NCI-H2196 (cell line): ENCODE measurements around the gene CMTM8.
"Not testable (repeated sequence)": the region's sequence is repeated elsewhere in the genome, so short reads cannot be mapped to it uniquely, and the experiment has no call there.

Source experiments
- DNase-seq: peaks from one replicate; lab custom pipeline; 2025; ENCODE audit not compliant: unreplicated experiment; lab: John Stamatoyannopoulos, UW

CMTM8 gene

DNA sequence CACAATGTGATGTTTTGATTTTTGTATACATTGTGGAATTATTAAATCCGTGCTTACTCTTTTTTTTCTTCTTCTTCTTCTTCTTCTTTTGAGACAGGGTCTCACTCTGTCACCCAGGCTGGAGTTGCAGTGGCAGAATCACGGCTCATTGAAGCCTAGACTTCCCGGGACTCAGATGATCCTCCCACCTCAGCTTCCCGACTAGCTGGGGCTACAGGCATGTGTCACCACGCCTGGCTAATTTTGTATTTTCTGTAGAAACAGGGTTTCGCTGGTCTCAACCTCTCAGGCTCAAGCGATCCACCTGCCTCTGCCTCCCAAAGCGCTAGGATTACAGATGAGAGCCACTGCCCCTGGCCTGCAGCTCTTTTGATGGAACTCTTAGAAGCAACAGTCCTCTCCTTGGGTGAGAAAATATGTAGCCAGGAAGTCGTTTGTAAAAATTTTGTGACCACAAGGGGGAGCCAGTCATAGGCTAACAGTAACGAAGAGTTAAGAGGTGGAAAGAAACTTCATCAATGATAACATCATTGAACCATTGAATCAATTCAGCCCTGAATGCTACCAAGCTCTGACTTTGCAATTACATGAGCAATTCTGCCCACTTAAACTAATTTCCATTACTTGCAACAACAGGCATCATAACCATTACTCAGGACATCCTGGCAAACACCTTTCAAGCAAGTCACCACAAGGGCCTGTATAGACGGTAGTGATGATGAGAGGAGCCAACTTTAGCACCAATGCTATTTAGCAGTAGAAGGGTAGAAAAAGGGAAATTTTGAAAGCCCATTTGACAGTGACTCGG, 136.5 kb downstream of the CMTM8 start:
- no peak for DNase-seq

DNA sequence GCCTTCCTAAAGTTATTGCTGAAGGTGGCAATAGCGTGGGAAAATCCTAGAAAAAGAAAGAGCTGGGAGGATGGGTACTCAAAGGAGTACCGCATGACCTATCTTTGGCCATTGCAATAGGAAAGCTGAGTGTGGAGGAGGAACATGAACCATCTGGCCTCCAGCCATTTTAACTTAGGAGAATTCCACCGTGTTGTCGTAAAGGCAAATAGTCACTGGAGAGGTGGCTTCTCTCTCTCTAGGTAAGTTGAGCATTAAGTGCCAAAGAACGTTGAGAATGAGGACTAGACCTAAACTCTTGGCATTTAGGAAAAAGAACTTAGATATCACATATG, 137.1 kb downstream of the CMTM8 start:
- no peak for DNase-seq

DNA sequence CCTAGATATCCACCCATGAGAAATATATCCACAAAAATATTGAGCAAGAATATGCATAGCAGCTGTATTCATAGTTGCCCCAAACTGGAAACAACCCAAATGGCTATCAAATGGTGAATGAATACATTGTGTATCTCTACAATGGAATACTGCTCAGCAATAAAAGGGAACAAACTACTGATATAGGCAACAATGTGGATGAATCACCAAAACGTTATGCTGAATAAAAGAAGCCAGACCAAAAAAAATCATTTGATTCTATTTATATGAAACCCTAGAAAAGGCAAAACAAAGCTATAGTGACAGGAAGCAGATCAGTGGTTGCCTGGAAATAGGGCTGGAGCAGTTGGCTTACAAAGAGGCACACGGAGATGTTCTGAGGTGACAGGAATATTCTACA, 137.6 kb downstream of the CMTM8 start:
- no peak for DNase-seq

DNA sequence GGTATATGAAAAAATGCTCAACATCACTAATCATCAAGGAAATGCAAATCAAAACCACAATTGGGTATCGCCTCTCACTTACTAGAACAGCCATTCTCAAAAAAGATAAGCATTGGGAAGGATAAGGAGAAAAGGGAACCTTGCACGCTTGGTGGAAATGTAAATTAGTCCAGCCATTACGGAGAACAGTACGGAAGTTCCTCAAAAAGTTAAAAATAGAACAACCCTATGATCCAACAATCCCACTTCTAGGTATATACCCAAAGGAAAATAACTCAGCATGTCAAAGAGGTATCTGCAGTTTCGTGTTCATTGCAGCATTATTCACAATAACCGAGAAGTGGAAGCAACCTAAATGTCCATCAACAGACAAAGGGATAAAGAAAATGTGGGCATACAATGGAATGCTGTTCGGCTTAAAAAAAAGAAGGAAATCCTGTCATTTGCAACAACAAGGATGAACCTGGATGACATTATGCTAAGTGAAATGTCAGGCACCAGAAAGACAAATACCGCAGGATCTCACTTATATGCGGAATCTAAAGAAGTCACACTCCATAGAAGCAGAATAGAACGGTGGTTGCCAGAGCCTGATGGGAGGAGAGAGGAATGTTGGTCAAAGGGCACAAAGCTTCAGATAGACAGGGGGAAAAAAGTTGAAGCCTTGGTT, 141.5 kb downstream of the CMTM8 start:
- DNase-seq = no peak

DNA sequence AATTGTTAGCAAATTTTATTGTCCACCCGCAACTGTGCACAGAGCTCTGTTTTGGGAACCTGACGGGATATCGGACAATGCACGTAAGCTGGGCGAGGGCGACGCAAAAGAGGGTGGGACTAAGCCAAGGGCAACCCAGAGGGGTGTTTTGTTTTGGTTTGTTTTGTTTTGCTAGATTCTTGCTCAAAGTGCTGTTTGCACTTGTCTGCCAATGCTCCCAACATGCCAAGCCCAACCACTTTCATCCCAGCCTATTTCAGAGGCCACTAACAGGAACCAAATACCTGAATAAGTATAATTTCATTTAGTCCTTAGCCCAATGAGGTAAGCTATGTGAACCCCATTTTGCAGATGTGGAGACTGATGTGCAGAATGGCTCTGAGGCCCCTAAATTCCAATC, 143.4 kb downstream of the CMTM8 start:
- no peak for DNase-seq

DNA sequence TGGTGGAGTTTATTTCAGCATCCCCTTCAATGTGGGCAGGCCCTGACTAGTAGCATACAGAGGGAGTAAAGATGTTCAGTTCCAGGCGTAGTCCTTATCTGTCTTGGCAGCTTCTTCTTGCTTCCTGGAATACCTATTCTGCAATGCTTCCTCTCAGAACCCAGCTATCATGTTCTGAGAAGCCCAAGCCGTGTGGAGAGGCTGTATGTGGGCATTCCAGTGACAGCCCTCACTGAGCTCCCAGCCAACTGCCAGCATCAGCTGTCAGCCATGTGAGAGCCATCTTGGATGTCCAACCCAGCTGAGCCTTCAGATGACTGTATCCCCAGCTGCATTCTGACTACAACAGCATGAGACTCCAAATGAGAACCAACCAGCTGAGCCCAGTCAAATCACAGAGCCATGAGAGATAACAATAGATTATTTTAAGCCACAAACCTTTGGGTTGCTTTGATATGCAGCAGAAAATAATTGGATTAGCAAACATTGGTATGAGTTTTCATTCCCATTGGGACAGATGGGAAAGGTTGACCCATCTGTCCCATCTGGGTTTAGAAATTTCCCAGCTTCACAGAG, 144.7 kb downstream of the CMTM8 start:
- DNase-seq = no peak

DNA sequence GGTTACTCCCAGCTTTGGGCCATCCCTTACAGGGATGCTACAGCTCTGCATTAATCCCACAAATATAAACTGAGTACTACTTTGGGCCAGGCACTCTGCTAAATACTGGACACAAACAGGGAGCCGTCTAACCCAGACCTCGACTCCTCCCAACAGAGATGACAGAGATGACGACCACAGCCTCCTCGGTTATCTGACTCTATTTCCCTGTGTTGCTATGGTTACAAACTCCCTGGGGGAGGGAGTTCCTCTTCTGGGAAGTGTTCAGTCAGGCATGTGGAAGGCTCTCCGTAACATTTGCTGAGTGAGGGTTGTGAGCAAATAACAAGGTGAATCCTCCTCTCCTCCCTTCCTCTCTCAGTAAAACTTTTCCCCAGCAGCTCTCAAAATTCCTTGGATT, 146.5 kb downstream of the CMTM8 start:
- no peak for DNase-seq

DNA sequence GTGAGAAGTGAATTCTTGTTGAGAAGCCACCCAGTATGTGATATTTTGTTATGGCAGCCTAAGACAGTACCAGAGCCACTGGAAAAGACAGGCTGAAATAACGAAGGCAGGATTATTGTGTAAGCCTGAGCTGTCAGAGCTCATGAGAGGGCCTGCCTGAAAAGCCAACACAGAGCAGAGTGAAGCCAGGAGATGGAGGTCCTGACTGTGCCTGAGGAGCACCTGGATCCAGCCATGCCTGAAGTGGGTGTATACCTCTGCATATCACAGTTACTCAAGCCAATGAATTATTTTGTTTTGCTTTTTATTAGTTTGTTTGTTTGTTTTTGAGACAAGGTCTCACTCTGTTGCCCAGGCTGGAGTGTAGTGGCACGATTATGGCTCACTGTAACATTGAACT, 149.0 kb downstream of the CMTM8 start:
- DNase-seq = no peak

DNA sequence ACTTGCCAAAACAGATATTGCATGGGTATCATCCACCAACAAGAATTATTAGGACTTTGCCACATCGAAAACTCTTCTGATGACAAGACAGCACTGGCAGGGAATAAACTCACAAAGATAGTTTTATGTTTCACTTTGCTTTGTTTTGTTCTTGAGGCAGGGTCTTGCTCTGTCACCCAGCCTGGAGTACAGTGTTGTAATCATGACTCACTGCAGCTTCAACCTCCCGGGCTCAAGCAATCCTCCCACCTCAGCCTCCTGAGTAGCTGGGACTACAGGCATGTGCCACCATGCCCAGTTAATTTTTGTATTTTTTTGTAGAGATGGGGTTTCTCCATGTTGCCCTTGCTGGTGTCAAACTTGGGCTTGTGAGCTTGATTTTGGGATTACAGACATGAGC, 151.1 kb downstream of the CMTM8 start:
- DNase-seq = not testable (repeated sequence)

DNA sequence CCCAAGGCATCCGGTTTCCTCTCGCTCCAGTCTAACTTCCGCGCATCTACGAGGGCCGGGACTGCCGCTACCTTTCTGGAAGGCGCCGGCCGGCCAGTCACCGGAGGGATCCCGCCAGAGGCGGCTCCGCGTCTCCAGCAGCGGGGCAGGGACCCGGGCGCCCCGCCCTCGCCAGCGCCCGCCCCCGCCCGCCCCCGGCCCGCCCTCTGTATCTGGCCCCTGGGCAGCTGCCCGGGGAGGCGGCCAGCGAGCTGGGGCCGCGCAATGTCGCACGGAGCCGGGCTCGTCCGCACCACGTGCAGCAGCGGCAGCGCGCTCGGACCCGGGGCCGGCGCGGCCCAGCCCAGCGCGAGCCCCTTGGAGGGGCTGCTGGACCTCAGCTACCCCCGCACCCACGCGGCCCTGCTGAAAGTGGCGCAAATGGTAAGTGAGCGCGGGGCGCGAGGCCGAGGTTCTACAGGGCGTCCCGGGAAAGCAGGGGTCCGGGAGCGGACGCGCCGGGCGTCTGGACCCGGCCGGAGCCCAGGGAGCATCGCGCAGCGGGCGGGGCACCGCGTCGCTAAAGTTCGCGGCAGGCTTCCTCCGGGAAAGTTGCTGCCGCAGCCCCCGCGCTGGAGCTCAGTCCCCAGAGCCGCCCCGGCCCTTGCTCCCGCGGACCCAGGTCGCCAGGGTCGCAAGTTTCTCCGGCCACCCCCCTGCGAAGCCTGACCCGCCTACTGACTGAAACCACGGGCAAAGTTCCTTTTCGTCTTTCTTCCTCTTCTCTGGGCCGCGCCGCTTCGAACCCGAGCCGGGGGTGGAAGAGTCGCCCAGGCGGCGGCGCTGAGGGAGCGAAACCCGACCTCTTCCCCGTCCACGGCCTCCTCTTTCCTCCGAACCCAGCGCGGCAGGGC, 153.4 kb downstream of the CMTM8 start, which contains the start of gene CMTM7:
Gene CMTM7, plus strand, starts transcription at position 211 of the 893 bp plus-strand sequence. Its CDS starts 54 bp downstream, at position 265.
- peak; percentile 38 for DNase-seq

DNA sequence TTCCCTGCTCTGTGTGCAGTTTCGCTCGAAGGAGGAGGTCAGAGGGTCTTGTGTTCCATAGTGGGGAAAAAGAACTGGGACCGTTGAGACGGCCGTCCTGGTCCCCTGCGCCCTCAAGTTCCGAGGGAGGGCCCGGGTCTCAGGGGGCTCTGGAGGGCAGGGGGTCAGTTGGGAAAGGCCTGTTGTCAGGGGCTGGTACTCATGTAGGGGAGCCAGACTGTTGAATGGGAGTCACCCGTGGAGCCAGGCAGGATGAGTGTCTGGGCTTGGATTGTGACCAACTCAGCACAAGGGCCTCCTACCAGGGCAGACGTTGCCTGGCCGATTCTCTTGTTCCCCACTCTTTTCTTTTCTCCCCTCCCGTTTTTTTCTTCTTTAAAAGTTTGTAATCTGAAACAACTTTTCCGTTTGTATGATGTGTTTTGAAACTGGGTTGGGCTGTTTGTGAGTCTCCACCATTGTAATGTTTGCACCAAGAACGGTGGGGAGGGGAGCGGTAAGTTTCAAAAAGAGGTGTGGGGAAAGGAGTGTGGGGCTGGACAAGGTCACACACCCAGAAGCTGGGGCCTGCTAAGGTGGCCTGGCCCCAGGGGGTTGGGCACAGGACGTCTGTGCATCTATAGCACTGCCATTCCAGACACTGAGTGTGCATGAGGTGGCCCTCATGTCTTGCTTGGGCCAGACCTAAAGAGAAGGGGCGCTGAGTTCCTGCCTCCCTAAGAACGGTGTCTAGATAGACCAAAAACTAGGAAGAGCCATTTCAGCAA, 154.2 kb downstream of the CMTM8 start:
- DNase-seq = no peak

DNA sequence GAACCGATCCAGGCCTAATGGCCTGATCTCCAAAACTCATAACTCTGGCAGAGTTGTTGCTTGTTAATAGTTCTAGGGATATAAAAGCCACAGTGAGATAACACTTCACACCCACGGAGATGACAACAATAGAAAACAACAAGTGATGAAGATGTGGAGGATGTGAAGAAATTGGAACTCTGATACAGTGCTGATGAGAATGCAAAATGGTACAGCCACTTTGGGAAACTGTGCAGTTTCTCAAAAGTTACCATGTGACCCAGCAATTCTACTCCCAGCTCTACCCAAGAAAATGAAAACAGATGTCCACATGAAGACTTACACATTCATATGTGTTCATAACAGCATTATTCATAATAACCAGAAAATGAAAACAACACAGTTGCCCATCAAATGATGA, 157.0 kb downstream of the CMTM8 start:
- no peak for DNase-seq

DNA sequence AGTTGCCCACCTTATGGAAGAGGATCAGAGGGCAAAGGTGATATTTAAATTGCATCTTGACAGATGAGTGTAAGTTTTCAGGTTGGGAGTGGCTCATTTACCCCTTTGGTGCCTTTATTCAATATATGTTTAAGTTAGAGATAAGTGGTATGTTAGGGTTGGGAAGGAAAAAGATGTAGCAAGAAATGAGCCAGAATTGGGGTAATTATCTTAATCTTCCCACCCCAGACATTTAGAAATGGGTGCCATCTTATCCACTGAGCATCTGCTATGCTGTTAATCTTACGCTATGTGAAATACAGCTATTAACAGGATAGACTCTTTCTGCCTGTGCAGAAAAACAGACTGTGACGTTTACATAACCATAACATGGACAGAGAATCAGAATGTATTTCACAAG, 159.5 kb downstream of the CMTM8 start:
- no peak for DNase-seq

DNA sequence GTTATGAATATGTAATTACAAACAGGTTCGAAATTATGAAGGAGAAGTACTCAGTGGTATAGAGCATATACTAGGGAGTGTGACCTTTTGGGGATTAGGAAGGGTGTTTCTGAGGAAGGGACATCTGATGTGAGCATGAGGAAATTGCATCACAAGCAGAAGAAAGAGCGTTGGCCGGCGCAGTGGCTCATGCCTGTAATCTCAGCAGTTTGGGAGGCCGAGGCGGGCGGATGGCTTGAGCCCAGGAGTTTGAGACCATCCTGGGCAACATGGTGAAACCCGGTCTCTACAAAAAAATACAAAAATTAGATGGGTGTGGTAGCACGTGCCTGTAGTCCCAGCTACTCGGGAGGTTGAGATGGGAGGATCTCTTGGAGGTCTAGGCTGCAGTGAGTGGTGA, 160.1 kb downstream of the CMTM8 start:
- DNase-seq = no peak

DNA sequence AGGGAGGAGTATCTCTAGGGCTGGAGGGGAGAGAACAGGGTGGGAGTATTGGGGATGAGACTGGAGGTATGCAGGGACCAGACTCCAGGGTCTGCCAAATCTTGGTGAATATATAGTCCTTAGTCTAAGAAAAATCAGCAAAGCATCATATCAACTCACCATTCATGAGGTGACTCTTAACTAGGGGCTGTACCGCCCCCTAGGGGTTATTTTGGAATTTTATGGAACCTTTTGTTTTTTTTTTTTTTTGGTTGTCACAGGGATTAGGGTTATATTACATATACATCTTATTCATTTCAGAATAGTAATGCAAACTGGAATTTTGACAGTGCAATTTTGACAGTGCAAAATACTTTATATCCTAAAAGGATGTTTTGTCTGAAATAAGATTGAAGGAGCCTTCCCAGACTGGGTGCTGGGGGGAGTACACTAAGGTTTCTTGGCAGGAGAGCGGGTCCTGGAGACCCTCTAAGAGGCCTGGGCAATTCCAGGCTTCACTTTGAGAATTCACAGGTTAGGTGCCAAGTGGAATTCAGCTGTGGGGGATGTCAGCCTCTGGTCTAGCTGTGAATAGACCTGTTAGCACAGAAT, 160.6 kb downstream of the CMTM8 start:
- peak; percentile 40 for DNase-seq

DNA sequence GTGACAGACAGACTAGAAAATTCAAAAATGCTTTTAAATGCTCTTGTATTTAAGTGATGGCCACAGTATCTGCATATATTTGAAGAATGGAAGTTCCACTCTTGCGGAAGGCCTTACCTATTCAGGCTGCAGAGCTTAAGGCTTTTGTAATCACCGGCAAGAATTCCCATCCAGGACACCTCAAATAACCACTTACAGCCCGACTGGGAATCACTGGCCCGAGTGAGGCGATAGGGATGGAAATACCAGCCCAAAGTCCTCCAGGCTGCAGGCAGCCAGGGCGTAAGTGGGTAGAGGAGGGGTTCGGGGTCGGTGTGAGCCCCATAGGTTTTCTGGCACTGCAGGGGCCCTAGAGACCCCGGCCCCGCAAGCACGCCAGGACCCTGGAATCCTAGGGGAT, 162.6 kb downstream of the CMTM8 start:
- no peak for DNase-seq

DNA sequence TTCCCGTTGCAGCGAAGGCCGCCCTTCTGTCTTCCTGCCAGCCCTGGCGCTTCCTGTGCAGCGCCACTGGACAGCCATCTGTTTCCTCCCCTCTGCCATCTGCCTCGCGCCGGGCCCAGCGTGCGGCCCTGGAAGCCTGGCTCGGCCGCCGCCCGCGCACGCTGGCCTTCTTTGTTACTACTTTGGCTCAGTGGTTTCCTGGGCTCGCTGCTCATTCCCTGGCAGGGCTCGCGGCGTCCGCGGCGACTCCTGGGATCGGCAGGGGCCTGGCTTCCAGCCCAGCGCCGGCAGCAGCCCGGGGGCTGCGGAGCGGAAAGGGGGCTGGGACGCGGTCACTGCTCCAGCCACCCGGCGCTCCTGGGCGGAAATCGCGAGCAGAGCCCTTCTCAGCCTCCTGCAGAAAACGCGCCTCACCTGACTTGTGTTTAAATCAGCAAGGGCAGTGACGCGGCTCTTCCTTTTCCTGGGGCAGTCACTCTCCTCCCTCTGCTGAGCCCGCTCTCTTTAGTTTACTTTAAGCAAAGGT, 163.1 kb downstream of the CMTM8 start:
- peak; percentile 55 for DNase-seq

DNA sequence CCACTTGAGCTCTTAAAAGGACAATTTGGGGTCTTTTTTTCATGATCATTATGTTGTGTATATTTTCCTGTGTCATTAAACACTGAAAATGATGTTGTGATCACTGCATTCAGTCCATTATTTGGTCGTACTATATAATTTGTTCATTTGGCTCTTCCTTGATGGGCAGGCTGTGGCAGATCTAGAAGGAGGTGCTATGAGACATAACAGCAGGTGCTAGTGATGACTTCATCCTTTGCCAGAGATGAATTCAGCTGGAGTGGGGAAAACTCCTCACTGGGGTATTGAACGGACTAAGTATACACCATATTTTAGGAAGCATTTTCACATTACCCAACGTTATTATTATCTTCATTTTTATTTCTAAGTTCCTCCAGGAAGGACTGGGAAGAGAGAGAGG, 165.2 kb downstream of the CMTM8 start:
- DNase-seq = peak; percentile 43

DNA sequence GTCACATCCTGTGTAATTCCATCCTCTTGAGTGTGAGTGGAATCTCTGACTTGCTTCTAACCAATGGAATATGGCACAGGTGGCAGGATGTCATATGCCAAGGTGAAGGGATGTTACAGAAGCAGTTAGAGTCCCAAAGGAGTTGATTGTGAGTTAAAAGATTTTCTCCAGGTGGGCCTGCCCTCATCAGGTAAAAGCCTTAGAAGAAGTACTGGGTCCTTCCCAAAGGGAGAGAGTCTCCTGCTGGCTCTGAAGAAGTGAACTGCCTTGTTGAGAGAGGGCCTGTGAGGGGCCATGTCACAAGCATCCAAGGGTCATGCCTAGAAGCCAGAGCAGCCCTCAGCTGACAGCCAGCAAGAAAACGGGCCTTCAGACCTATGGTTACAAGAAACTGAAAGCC, 166.2 kb downstream of the CMTM8 start:
- no peak for DNase-seq

DNA sequence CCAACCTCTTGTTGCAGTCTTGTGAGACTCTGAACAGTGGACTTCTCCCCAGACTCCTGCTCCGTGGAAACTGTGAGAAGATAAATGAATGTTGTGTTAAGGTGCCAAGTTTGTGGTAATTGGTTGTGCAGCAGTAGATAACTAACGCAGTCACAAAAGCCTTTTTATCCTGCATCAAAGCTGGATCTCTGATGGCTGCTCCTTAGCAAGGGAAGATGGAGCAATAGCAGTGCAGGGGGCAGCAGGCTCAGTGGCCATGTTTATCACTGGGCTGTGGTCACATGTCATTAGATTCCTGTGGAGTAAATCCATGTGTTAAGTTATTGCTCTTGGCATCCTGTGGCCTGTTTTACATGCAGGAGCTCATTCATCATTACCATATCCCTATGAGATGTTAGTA, 166.7 kb downstream of the CMTM8 start:
- DNase-seq = no peak
